ENCODE data around the gene SOX6. TPM values are rescaled to one million over a fixed set of nuclear protein-coding genes. Genes with fewer than 3 reads are reported as not detected.

The SOX6 gene
- total and polyA plus RNA-seq, 8 donors = 5.1 to 23.0 (median 18.7) TPM

- peaks cover 0 to 13% (median 5%) of the 10 kb centered on the region in 3 donors for H3K4me1 ChIP-seq
- H3K4me3 ChIP-seq = no peak overlapping the region
- ATAC-seq (peak; percentile 53 to 83 (median 72)), FAIRE-seq (peak; percentile 85), DNase-seq (no peak)
- intact Hi-C loops (cut with DNase I) = no loop called here
- no peaks in the 10 kb centered on the region for H3K9me3 ChIP-seq
- H3K27ac ChIP-seq = peak overlapping the region in 2 of 4 donors; percentile 19 to 40
- 56 to 57% methylated on average over 1 of the region's 1 CpG for WGBS, 2 donors
- TF ChIP-seq CTCF (IDR thresholded peaks at IDR 0.05) = no peak
- H3K36me3 ChIP-seq = no peaks in the 10 kb centered on the region
- H3K27me3 ChIP-seq = no peaks in the 10 kb centered on the region
These were observed 20.9 kb downstream of the SOX6 start for GRCh38 chr11:16335236-16335962.

- Histone ChIP-seq H3K27me3 (no peaks in the 10 kb centered on the region), H3K4me3 (no peak overlapping the region), H3K4me1 (no peaks in the 10 kb centered on the region), H3K9me3 (no peaks in the 10 kb centered on the region), H3K36me3 (no peaks in the 10 kb centered on the region), H3K27ac (no peak overlapping the region)
- no peak for DNase-seq
- no peak for ATAC-seq
- TF ChIP-seq CTCF (IDR thresholded peaks at IDR 0.05) = no peak
- 71 to 75% methylated on average over 4 of the region's 4 CpGs for WGBS, 2 donors
- no peak for FAIRE-seq
- intact Hi-C loops (cut with DNase I) = no loop called here
These were observed 29.6 kb downstream of the SOX6 start for GRCh38 chr11:16326679-16327297.

GRCh38 chr11:16322190-16322589, 34.2 kb downstream of the SOX6 start:
- ATAC-seq (no peak), FAIRE-seq (no peak), DNase-seq (no peak)
- Histone ChIP-seq H3K27ac (no peak overlapping the region), H3K4me3 (no peak overlapping the region), H3K4me1 (peaks cover 0 to 7% (median 0%) of the 10 kb centered on the region in 3 donors), H3K36me3 (no peaks in the 10 kb centered on the region), H3K9me3 (no peaks in the 10 kb centered on the region), H3K27me3 (no peaks in the 10 kb centered on the region)
- intact Hi-C loops (cut with DNase I) = no loop called here
- TF ChIP-seq CTCF (IDR thresholded peaks at IDR 0.05) = no peak
- WGBS, 2 donors = 97 to 100% methylated on average over 2 of the region's 2 CpGs

GRCh38 chr11:16321148-16321547, 35.2 kb downstream of the SOX6 start:
- 82 to 86% methylated on average over 2 of the region's 2 CpGs for WGBS, 2 donors
- peaks cover 0 to 9% (median 0%) of the 10 kb centered on the region in 3 donors for H3K4me1 ChIP-seq
- DNase-seq = no peak
- H3K27ac ChIP-seq = no peak overlapping the region
- TF ChIP-seq CTCF (IDR thresholded peaks at IDR 0.05) = no peak
- no peak overlapping the region for H3K4me3 ChIP-seq
- ATAC-seq = no peak
- H3K36me3 ChIP-seq = no peaks in the 10 kb centered on the region
- no peak for FAIRE-seq
- intact Hi-C loops (cut with DNase I) = no loop called here
- no peaks in the 10 kb centered on the region for H3K27me3 ChIP-seq
- no peaks in the 10 kb centered on the region for H3K9me3 ChIP-seq

- H3K9me3 ChIP-seq = no peaks in the 10 kb centered on the region
- ATAC-seq (no peak), FAIRE-seq (no peak), DNase-seq (no peak)
- intact Hi-C loops (cut with DNase I) = no loop called here
- no peaks in the 10 kb centered on the region for H3K36me3 ChIP-seq
- peaks cover 0 to 9% (median 0%) of the 10 kb centered on the region in 3 donors for H3K4me1 ChIP-seq
- TF ChIP-seq CTCF (IDR thresholded peaks at IDR 0.05) = no peak
- 94 to 96% methylated on average over 9 of the region's 9 CpGs for WGBS, 2 donors
- H3K27ac ChIP-seq = no peak overlapping the region
- no peak overlapping the region for H3K4me3 ChIP-seq
- no peaks in the 10 kb centered on the region for H3K27me3 ChIP-seq
These were observed 38.0 kb downstream of the SOX6 start for GRCh38 chr11:16318320-16318719.

Measured in pancreas (tissue), 10 donors.